DOHH2 (cell line): ENCODE measurements around the gene ME3.

Experiments
- CTCF ChIP-seq: fragments of 200-600 bp; sonication (generic); IDR thresholded peaks from one replicate; pipeline ENCODE4 v1.5.1; 2014; ENCODE audit warnings: antibody characterized with exemption, mild to moderate bottlenecking, low read depth, low read length; ENCODE audit not compliant: poor library complexity, severe bottlenecking
- EZH2phosphoT487 ChIP-seq: fragments of 200-600 bp; sonication (generic); IDR thresholded peaks from 2 replicates; pipeline ENCODE4 v1.6.1; 2017; ENCODE audit warnings: borderline replicate concordance, mild to moderate bottlenecking, antibody characterized with exemption, low read length, moderate library complexity, mixed read lengths

- TF ChIP-seq CTCF (no peak), EZH2phosphoT487 (no peak)
Measured at GRCh38 chr11:86658534-86658933, 13.9 kb downstream of the ME3 start.
